GM19328 (cell line): ENCODE results near the gene ENPP3.

ENCODE experiments used
- ATAC-seq: cut with Tn5 transposase; IDR thresholded peaks from one replicate; pipeline ENCODE4 v1.9.1; 2021; ENCODE audit warnings: mild to moderate bottlenecking, moderate library complexity; ENCODE audit not compliant: unreplicated experiment

ENPP3 gene

GRCh38 chr6:131636880-131637792, at the start of gene ENPP3:
Gene ENPP3 (plus strand): TSS chr6:131637302. CDS start chr6:131637385, 83 bp downstream.
- no peak for ATAC-seq

GRCh38 chr6:131587909-131588308, 49.2 kb upstream of the ENPP3 start:
- no peak for ATAC-seq

- no peak for ATAC-seq
These were observed 48.5 kb upstream of the ENPP3 start for GRCh38 chr6:131588643-131589042.

- ATAC-seq, result no peak
These were observed 44.2 kb upstream of the ENPP3 start for GRCh38 chr6:131592935-131593334.

- no peak for ATAC-seq
These were observed 43.0 kb upstream of the ENPP3 start for GRCh38 chr6:131594074-131594473.

- ATAC-seq, result no peak
These were observed 39.7 kb upstream of the ENPP3 start for GRCh38 chr6:131597446-131597845.

GRCh38 chr6:131600716-131601115, 36.4 kb upstream of the ENPP3 start:
- no peak for ATAC-seq

GRCh38 chr6:131602781-131603312, 34.3 kb upstream of the ENPP3 start:
- no peak for ATAC-seq

GRCh38 chr6:131613296-131613925, 23.7 kb upstream of the ENPP3 start:
- ATAC-seq, result no peak

GRCh38 chr6:131615275-131615674, 21.8 kb upstream of the ENPP3 start:
- no peak for ATAC-seq

- peak; percentile 94 for ATAC-seq
These were observed 9.1 kb upstream of the ENPP3 start, which contains the start of gene MED23 for GRCh38 chr6:131627724-131628682. Gene MED23 (minus strand): TSS chr6:131628242. CDS start chr6:131628049, 193 bp downstream.

GRCh38 chr6:131628726-131629125, 8.4 kb upstream of the ENPP3 start:
- ATAC-seq, result no peak

GRCh38 chr6:131629651-131630050, 7.5 kb upstream of the ENPP3 start:
- no peak for ATAC-seq

GRCh38 chr6:131631625-131632289, 5.3 kb upstream of the ENPP3 start:
- ATAC-seq, result no peak

- peak; percentile 95 for ATAC-seq
These were observed 1.4 kb upstream of the ENPP3 start for GRCh38 chr6:131635384-131636340.

GRCh38 chr6:131638013-131638412, 911 bp downstream of the ENPP3 start:
- no peak for ATAC-seq

GRCh38 chr6:131640100-131640499, 3.0 kb downstream of the ENPP3 start:
- no peak for ATAC-seq

GRCh38 chr6:131640576-131640975, 3.5 kb downstream of the ENPP3 start:
- no peak for ATAC-seq

GRCh38 chr6:131641554-131641953, 4.5 kb downstream of the ENPP3 start:
- ATAC-seq, result no peak
